IMR-90 (cell line): ENCODE measurements around the gene KCNH5. TPM values are rescaled to one million over a fixed set of nuclear protein-coding genes. Genes with fewer than 3 reads are reported as not detected.

Source experiments
- ATAC-seq: fragments of 200-7000 bp; cut with Tn5 transposase; 2 replicates; pipeline ENCODE4 v1.9.1; 2020; ENCODE audit warnings: low read depth, mild to moderate bottlenecking, moderate library complexity
- BruUV-seq: library from RNA; stranded (reverse); fragments of 400-500 nt; replicated peaks from 2 replicates; lab custom pipeline; 2021; lab: Mats Ljungman, UMichigan
- CTCF ChIA-PET: fragments of 300-600 bp; formaldehyde crosslinking; extraction: SDS; loops from one replicate; lab custom pipeline; 2021; ENCODE audit warnings: antibody characterized with exemption; lab: Yijun Ruan, JAX
- POLR2A ChIA-PET: fragments of 300-600 bp; sonication (Branson Sonifier 250); formaldehyde crosslinking; loops from one replicate; lab custom pipeline; 2022; ENCODE audit warnings: antibody characterized with exemption; ENCODE audit not compliant: unreplicated experiment; lab: Charles Lee
- DNase-seq: peaks from one replicate; pipeline ENCODE4 v3.0.0; 2013
- H2AFZ ChIP-seq: replicated peaks from 2 replicates; pipeline ENCODE3; 2013; ENCODE audit warnings: low read length, mild to moderate bottlenecking; ENCODE audit not compliant: poor library complexity
- H2AK5ac ChIP-seq: 2 replicates; pipeline ENCODE4 v1.6.1; 2013; ENCODE audit warnings: low read depth, low read length, inconsistent platforms
- H2AK9ac ChIP-seq: replicated peaks from 2 replicates; pipeline ENCODE3; 2013; ENCODE audit warnings: mild to moderate bottlenecking, low read depth, low read length, moderate library complexity; ENCODE audit not compliant: poor library complexity
- H2BK120ac ChIP-seq: 2 replicates; pipeline ENCODE4 v1.6.1; 2013; ENCODE audit warnings: low read depth, low read length, inconsistent platforms
- H2BK15ac ChIP-seq: 3 replicates; pipeline ENCODE4 v1.6.1; 2013; ENCODE audit warnings: low read depth, low read length, inconsistent platforms
- H2BK20ac ChIP-seq: 2 replicates; pipeline ENCODE4 v1.6.1; 2013; ENCODE audit warnings: low read depth, mild to moderate bottlenecking, inconsistent platforms, low read length, moderate library complexity
- H2BK5ac ChIP-seq: 2 replicates; pipeline ENCODE4 v1.6.1; 2013; ENCODE audit warnings: mild to moderate bottlenecking, low read depth, low read length, inconsistent platforms; ENCODE audit not compliant: poor library complexity, severe bottlenecking
- H3K14ac ChIP-seq: replicated peaks from 2 replicates; pipeline ENCODE4 v1.6.1; 2013; ENCODE audit warnings: low read depth, low read length, inconsistent platforms
- H3K18ac ChIP-seq: 2 replicates; pipeline ENCODE4 v1.6.1; 2013; ENCODE audit warnings: low read depth, low read length, control low read depth
- H3K23ac ChIP-seq: 2 replicates; pipeline ENCODE4 v1.6.1; 2013; ENCODE audit warnings: low read depth, low read length, inconsistent platforms
- H3K27ac ChIP-seq: 2 replicates; pipeline ENCODE4 v1.5.1; 2013; ENCODE audit warnings: mild to moderate bottlenecking, control low read depth, low read length; ENCODE audit not compliant: insufficient read depth
- H3K27me3 ChIP-seq: 2 replicates; pipeline ENCODE4 v1.6.1; 2013; ENCODE audit warnings: low read length; ENCODE audit not compliant: control insufficient read depth, insufficient read depth
- H3K36me3 ChIP-seq: 2 replicates; pipeline ENCODE4 v1.6.1; 2013; ENCODE audit warnings: low read length, mixed read lengths; ENCODE audit not compliant: control insufficient read depth, insufficient read depth
- H3K4ac ChIP-seq: 2 replicates; pipeline ENCODE4 v1.6.1; 2013; ENCODE audit warnings: low read depth, low read length, inconsistent platforms
- H3K4me1 ChIP-seq: 2 replicates; pipeline ENCODE4 v1.6.1; 2013; ENCODE audit warnings: low read length, mixed read lengths; ENCODE audit not compliant: control insufficient read depth, insufficient read depth
- H3K4me2 ChIP-seq: 2 replicates; pipeline ENCODE4 v1.6.1; 2013; ENCODE audit warnings: low read depth, mild to moderate bottlenecking, control low read depth, low read length, moderate library complexity
- H3K4me3 ChIP-seq: 2 replicates; pipeline ENCODE4 v1.5.1; 2013; ENCODE audit warnings: low read depth, mild to moderate bottlenecking, control low read depth, low read length, moderate library complexity; ENCODE audit not compliant: insufficient read depth
- H3K56ac ChIP-seq: 2 replicates; pipeline ENCODE4 v1.6.1; 2013; ENCODE audit warnings: low read length, inconsistent platforms; ENCODE audit not compliant: insufficient read depth; ENCODE audit errors: extremely low read depth
- H3K79me1 ChIP-seq, 2 experiments: 2 replicates each; pipeline ENCODE4 v1.6.1; 2013; ENCODE audit warnings: low read length in 2 of 2, inconsistent platforms in 1 of 2, low read depth in 1 of 2
- H3K9ac ChIP-seq: 2 replicates; pipeline ENCODE4 v1.6.1; 2013; ENCODE audit warnings: low read depth, low read length, control low read depth
- H3K9me1 ChIP-seq: 2 replicates; pipeline ENCODE4 v1.6.1; 2013; ENCODE audit warnings: low read length, inconsistent platforms; ENCODE audit not compliant: insufficient read depth
- H3K9me3 ChIP-seq: 2 replicates; pipeline ENCODE4 v1.6.1; 2013; ENCODE audit warnings: low read length; ENCODE audit not compliant: control insufficient read depth, insufficient read depth
- H4K20me1 ChIP-seq: 2 replicates; pipeline ENCODE4 v1.6.1; 2013; ENCODE audit warnings: low read length, inconsistent platforms; ENCODE audit not compliant: insufficient read depth
- H4K5ac ChIP-seq: 2 replicates; pipeline ENCODE4 v1.6.1; 2013; ENCODE audit warnings: mild to moderate bottlenecking, low read depth, low read length, control low read depth
- H4K8ac ChIP-seq, 2 experiments: 2 replicates each; pipeline ENCODE4 v1.6.1; 2013; ENCODE audit warnings: low read depth in 2 of 2, low read length in 2 of 2, control low read depth in 1 of 2, inconsistent platforms in 1 of 2
- H4K91ac ChIP-seq: 2 replicates; pipeline ENCODE4 v1.6.1; 2013; ENCODE audit warnings: low read depth, low read length, inconsistent platforms; ENCODE audit not compliant: insufficient read depth
- BHLHE40 ChIP-seq: fragments of 150-350 bp; IDR thresholded peaks from 2 replicates; pipeline ENCODE4 v1.6.1; 2016; ENCODE audit warnings: mild to moderate bottlenecking, low read depth, low read length
- CEBPB ChIP-seq: IDR thresholded peaks from 2 replicates; pipeline ENCODE4 v1.6.1; 2012; ENCODE audit warnings: low read depth, low read length, improper control_type of control experiment
- CHD1 ChIP-seq: IDR thresholded peaks from 2 replicates; pipeline ENCODE4 v1.6.1; 2012; ENCODE audit warnings: low read depth, low read length, improper control_type of control experiment
- MAFK ChIP-seq: IDR thresholded peaks from 2 replicates; pipeline ENCODE4 v1.6.1; 2012; ENCODE audit warnings: low read depth, low read length, improper control_type of control experiment
- MXI1 ChIP-seq: IDR thresholded peaks from 2 replicates; pipeline ENCODE4 v1.6.1; 2012; ENCODE audit warnings: low read depth, mild to moderate bottlenecking, low read length, moderate library complexity, borderline replicate concordance
- NFE2L2 ChIP-seq: fragments of 150-350 bp; IDR thresholded peaks from 2 replicates; pipeline ENCODE4 v1.6.1; 2016; ENCODE audit warnings: low read depth, mild to moderate bottlenecking, low read length
- POLR2A ChIP-seq: IDR thresholded peaks from 2 replicates; pipeline ENCODE4 v1.6.1; 2012; ENCODE audit warnings: mild to moderate bottlenecking, low read depth, low read length
- RAD21 ChIP-seq: IDR thresholded peaks from 2 replicates; pipeline ENCODE4 v1.6.1; 2012; ENCODE audit warnings: low read length, improper control_type of control experiment
- RFX5 ChIP-seq: IDR thresholded peaks from 2 replicates; pipeline ENCODE4 v1.8.0; 2012; ENCODE audit warnings: low read depth, mild to moderate bottlenecking, low read length, moderate library complexity
- SMC3 ChIP-seq: fragments of 150-350 bp; IDR thresholded peaks from 2 replicates; pipeline ENCODE4 v1.6.1; 2016; ENCODE audit warnings: low read depth, mild to moderate bottlenecking, antibody characterized with exemption, low read length, moderate library complexity
- WGBS, 2 experiments: methylation state at CpG; one replicate each; pipeline versions ENCODE4 v1.1.5 to v1.1.7; 2013; ENCODE audit warnings: missing lambda C conversion rate in 2 of 2; ENCODE audit not compliant: insufficient read length in 1 of 2; ENCODE audit errors: extremely low coverage in 2 of 2; 5-methylcytosine and 5-hydroxymethylcytosine counted together
- dilution Hi-C: fragments of 300-500 bp; cut with HindIII; formaldehyde crosslinking; loops from one replicate; pipeline ENCODE4 v1.14.3; 2018; ENCODE audit warnings: low sequenced_read_pairs; ENCODE audit not compliant: unreplicated experiment
- in situ Hi-C: fragments of 300-500 bp; cut with MboI; formaldehyde crosslinking; loops from 3 replicates; pipeline ENCODE4 v1.14.3; 2019; ENCODE audit warnings: low sequenced_read_pairs, inconsistent platforms, mixed read lengths
- intact Hi-C: fragments of 100-400 bp; cut with micrococcal nuclease; formaldehyde crosslinking; loops from 2 replicates; pipeline ENCODE4 v1.10.0; 2022
- polyA plus RNA-seq, 3 experiments: library from polyadenylated mRNA; depleted of rRNA; stranded (reverse); fragments of >200 nt; gene quantifications; 2 replicates each; pipeline ENCODE4 v1.2.3, GENCODE V29; 2012; ENCODE audit warnings: low replicate concordance in 1 of 3
- total RNA-seq: library from RNA; depleted of rRNA; stranded (reverse); fragments of >200 nt; gene quantifications from 2 replicates; pipeline ENCODE4 v1.2.3, GENCODE V29; 2012
- TF ChIP-seq, protein P1 (sequence below): conservative IDR thresholded peaks from 2 replicates; pipeline ENCODE4 v1.5.1; 2012; ENCODE audit warnings: mild to moderate bottlenecking, low read depth, low read length, improper control_type of control experiment

The KCNH5 gene
- total and polyA plus RNA-seq, 2 of the 4 experiments (the other 2 are of a cell fraction): under 0.01 to 0.03 TPM

DNA sequence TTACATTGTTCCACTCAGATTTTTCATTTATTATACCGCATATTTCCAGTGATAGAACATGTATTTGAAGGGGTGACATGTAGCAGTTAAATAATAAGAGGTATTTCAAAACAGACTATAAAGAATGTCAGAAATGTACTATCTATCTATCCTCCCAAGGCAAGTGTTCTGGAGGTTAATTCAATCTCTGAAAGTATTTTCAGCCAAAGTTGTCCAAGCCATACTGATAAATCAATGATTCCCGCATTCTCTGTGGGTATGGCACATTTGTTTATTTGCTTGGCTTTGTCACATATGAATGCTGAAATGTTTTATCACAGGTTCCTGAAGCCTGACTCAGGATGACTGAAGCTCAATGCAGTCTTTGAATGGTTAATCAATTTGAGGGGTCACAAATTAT, 35.8 kb downstream of the KCNH5 start:
- no CpG with 5 or more reads among the region's 2 CpGs for WGBS, 2 experiments
- TF ChIP-seq CEBPB: no peak
- no peak for TF ChIP-seq SMC3
- TF ChIP-seq, protein P1, sequence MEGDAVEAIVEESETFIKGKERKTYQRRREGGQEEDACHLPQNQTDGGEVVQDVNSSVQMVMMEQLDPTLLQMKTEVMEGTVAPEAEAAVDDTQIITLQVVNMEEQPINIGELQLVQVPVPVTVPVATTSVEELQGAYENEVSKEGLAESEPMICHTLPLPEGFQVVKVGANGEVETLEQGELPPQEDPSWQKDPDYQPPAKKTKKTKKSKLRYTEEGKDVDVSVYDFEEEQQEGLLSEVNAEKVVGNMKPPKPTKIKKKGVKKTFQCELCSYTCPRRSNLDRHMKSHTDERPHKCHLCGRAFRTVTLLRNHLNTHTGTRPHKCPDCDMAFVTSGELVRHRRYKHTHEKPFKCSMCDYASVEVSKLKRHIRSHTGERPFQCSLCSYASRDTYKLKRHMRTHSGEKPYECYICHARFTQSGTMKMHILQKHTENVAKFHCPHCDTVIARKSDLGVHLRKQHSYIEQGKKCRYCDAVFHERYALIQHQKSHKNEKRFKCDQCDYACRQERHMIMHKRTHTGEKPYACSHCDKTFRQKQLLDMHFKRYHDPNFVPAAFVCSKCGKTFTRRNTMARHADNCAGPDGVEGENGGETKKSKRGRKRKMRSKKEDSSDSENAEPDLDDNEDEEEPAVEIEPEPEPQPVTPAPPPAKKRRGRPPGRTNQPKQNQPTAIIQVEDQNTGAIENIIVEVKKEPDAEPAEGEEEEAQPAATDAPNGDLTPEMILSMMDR: no peak
- TF ChIP-seq MAFK: no peak
- TF ChIP-seq POLR2A: no peak
- no peak for TF ChIP-seq RFX5
- no peak for TF ChIP-seq NFE2L2
- TF ChIP-seq RAD21: no peak
- TF ChIP-seq CHD1: no peak
- TF ChIP-seq BHLHE40: no peak
- no peak for TF ChIP-seq MXI1
- dilution Hi-C loops: no loop called here

More for the DNA sequence above, 35.8 kb downstream of the KCNH5 start:
- H2BK120ac ChIP-seq: no peak overlapping the region
- ChIA-PET POLR2A (no interaction called here), CTCF (no interaction called here)
- H3K4ac ChIP-seq: no peak overlapping the region
- in situ Hi-C loops: no loop called here
- H3K9ac ChIP-seq: no peak overlapping the region
- no peak overlapping the region for H3K18ac ChIP-seq
- H3K27me3 ChIP-seq: no peaks in the 10 kb centered on the region
- H2AK5ac ChIP-seq: no peak overlapping the region
- H2AFZ ChIP-seq: no peak overlapping the region
- ATAC-seq (no peak), DNase-seq (no peak)
- H3K9me1 ChIP-seq: no peaks in the 10 kb centered on the region
- H3K79me1 ChIP-seq: no peaks in the 10 kb centered on the region
- H4K5ac ChIP-seq: no peak overlapping the region
- no peak overlapping the region for H3K23ac ChIP-seq
- no peak overlapping the region for H3K4me2 ChIP-seq
- no peak overlapping the region for H4K8ac ChIP-seq
- no TSS peak for BruUV-seq
- H3K56ac ChIP-seq: no peak overlapping the region
- H2AK9ac ChIP-seq: no peak overlapping the region
- no peak overlapping the region for H3K4me3 ChIP-seq
- no peak overlapping the region for H4K91ac ChIP-seq
- H3K4me1 ChIP-seq: no peaks in the 10 kb centered on the region
- no peaks in the 10 kb centered on the region for H4K20me1 ChIP-seq
- H2BK15ac ChIP-seq: no peak overlapping the region
- no peaks in the 10 kb centered on the region for H3K36me3 ChIP-seq
- H2BK20ac ChIP-seq: no peak overlapping the region
- no peaks in the 10 kb centered on the region for H3K9me3 ChIP-seq
- H2BK5ac ChIP-seq: no peak overlapping the region
- intact Hi-C loops: no loop called here
- H3K14ac ChIP-seq: no peak overlapping the region
- no peak overlapping the region for H3K27ac ChIP-seq
